Activated naive CD4-positive, alpha-beta T cell treated with anti-CD3 and anti-CD28 coated beads, Interleukin-2, amount 10 ng/mL, durations not matched to agents 7 days and 5 days (primary cell): ENCODE measurements around the gene PIP4K2C.
"Not testable (repeated sequence)": the region's sequence is repeated elsewhere in the genome, so short reads cannot be mapped to it uniquely, and the experiment has no call there.

Experiments
- CTCF ChIA-PET: fragments of 350-600 bp; sonication (Branson Sonifier 250); formaldehyde crosslinking; loops from one replicate; lab custom pipeline; 2021; ENCODE audit warnings: antibody characterized with exemption; lab: Charles Lee
- DNase-seq: peaks from one replicate; pipeline ENCODE4 v3.0.0-alpha.2; 2020
- H3K27ac Mint-ChIP-seq: one replicate; pipeline ENCODE4 v1.8.0; 2021; ENCODE audit warnings: mild to moderate bottlenecking, moderate library complexity, mixed read lengths
- H3K27me3 Mint-ChIP-seq: one replicate; pipeline ENCODE4 v1.8.0; 2021; ENCODE audit warnings: mild to moderate bottlenecking, mixed read lengths
- H3K36me3 Mint-ChIP-seq: one replicate; pipeline ENCODE4 v1.8.0; 2021; ENCODE audit warnings: mixed read lengths
- H3K4me1 Mint-ChIP-seq: one replicate; pipeline ENCODE4 v1.8.0; 2021; ENCODE audit warnings: mixed read lengths
- H3K4me3 Mint-ChIP-seq: one replicate; pipeline ENCODE4 v1.8.0; 2021; ENCODE audit warnings: mild to moderate bottlenecking, moderate library complexity, mixed read lengths
- H3K9me3 Mint-ChIP-seq: one replicate; pipeline ENCODE4 v1.8.0; 2021; ENCODE audit warnings: mixed read lengths

PIP4K2C gene

GRCh38 chr12:57612711-57613426, 21.9 kb downstream of the PIP4K2C start:
- CTCF ChIA-PET, result interaction anchor here (2.0 to 3.9 kb wide), 3 partner anchors 14 to 28 kb away, joined by 6 to 21 read pairs (median 7); no protein-coding TSS in a partner anchor
- DNase-seq, result no peak
- Mint-ChIP-seq H3K27me3 (peaks cover 96% of the 10 kb centered on the region), H3K36me3 (peaks cover 2% of the 10 kb centered on the region), H3K4me1 (peaks cover 11% of the 10 kb centered on the region), H3K4me3 (no peak overlapping the region), H3K27ac (no peak overlapping the region), H3K9me3 (no peaks in the 10 kb centered on the region)

GRCh38 chr12:57613427-57614109, 22.6 kb downstream of the PIP4K2C start:
- peaks cover 100% of the 10 kb centered on the region for H3K27me3 Mint-ChIP-seq
- CTCF ChIA-PET, result interaction anchor here (2.0 to 3.9 kb wide), 3 partner anchors 13 to 29 kb away, joined by 6 to 21 read pairs (median 7); no protein-coding TSS in a partner anchor
- no peak for DNase-seq
- peaks cover 2% of the 10 kb centered on the region for H3K36me3 Mint-ChIP-seq
- no peak overlapping the region for H3K27ac Mint-ChIP-seq
- peaks cover 11% of the 10 kb centered on the region for H3K4me1 Mint-ChIP-seq
- H3K4me3 Mint-ChIP-seq, result no peak overlapping the region
- H3K9me3 Mint-ChIP-seq, result no peaks in the 10 kb centered on the region

GRCh38 chr12:57614178-57614947, 23.4 kb downstream of the PIP4K2C start:
- H3K4me1 Mint-ChIP-seq, result peaks cover 16% of the 10 kb centered on the region
- peak; percentile 35 for DNase-seq
- H3K4me3 Mint-ChIP-seq, result no peak overlapping the region
- peaks cover 100% of the 10 kb centered on the region for H3K27me3 Mint-ChIP-seq
- H3K9me3 Mint-ChIP-seq, result no peaks in the 10 kb centered on the region
- CTCF ChIA-PET, result interaction anchor here (1.5 to 3.9 kb wide), 4 partner anchors 13 to 137 kb away, joined by 3 to 21 read pairs (median 6); no protein-coding TSS in a partner anchor
- H3K27ac Mint-ChIP-seq, result no peak overlapping the region
- no peaks in the 10 kb centered on the region for H3K36me3 Mint-ChIP-seq

GRCh38 chr12:57614948-57615500, 24.0 kb downstream of the PIP4K2C start:
- CTCF ChIA-PET, result interaction anchor here (1.5 to 3.9 kb wide), 4 partner anchors 12 to 138 kb away, joined by 3 to 21 read pairs (median 6); no protein-coding TSS in a partner anchor
- no peak for DNase-seq
- H3K27ac Mint-ChIP-seq, result no peak overlapping the region
- H3K36me3 Mint-ChIP-seq, result no peaks in the 10 kb centered on the region
- peaks cover 100% of the 10 kb centered on the region for H3K27me3 Mint-ChIP-seq
- peaks cover 19% of the 10 kb centered on the region for H3K4me1 Mint-ChIP-seq
- no peak overlapping the region for H3K4me3 Mint-ChIP-seq
- no peaks in the 10 kb centered on the region for H3K9me3 Mint-ChIP-seq

- Mint-ChIP-seq H3K9me3 (no peaks in the 10 kb centered on the region), H3K4me3 (no peak overlapping the region), H3K27ac (no peak overlapping the region), H3K36me3 (no peaks in the 10 kb centered on the region), H3K4me1 (peaks cover 20% of the 10 kb centered on the region), H3K27me3 (peaks cover 100% of the 10 kb centered on the region)
- CTCF ChIA-PET, result interaction anchor here (1.5 to 3.9 kb wide), 2 partner anchors 31 to 139 kb away, joined by 3 to 21 read pairs; no protein-coding TSS in a partner anchor
- DNase-seq, result no peak
Observed at GRCh38 chr12:57615637-57616036, 24.6 kb downstream of the PIP4K2C start.

GRCh38 chr12:57616383-57617101, 25.6 kb downstream of the PIP4K2C start:
- DNase-seq, result no peak
- H3K36me3 Mint-ChIP-seq, result no peaks in the 10 kb centered on the region
- H3K4me1 Mint-ChIP-seq, result peaks cover 25% of the 10 kb centered on the region
- H3K9me3 Mint-ChIP-seq, result no peaks in the 10 kb centered on the region
- H3K27me3 Mint-ChIP-seq, result peaks cover 100% of the 10 kb centered on the region
- no peak overlapping the region for H3K27ac Mint-ChIP-seq
- H3K4me3 Mint-ChIP-seq, result no peak overlapping the region
- CTCF ChIA-PET, result interaction anchor here (3.9 kb wide), 1 partner anchor 32 kb away, joined by 21 read pairs; no protein-coding TSS in a partner anchor

- no peaks in the 10 kb centered on the region for H3K9me3 Mint-ChIP-seq
- H3K36me3 Mint-ChIP-seq, result no peaks in the 10 kb centered on the region
- H3K4me3 Mint-ChIP-seq, result no peak overlapping the region
- CTCF ChIA-PET, result no interaction called here
- peaks cover 30% of the 10 kb centered on the region for H3K4me1 Mint-ChIP-seq
- no peak for DNase-seq
- H3K27me3 Mint-ChIP-seq, result peaks cover 100% of the 10 kb centered on the region
- no peak overlapping the region for H3K27ac Mint-ChIP-seq
Observed at GRCh38 chr12:57617942-57618341, 26.9 kb downstream of the PIP4K2C start.

GRCh38 chr12:57618431-57618830, 27.4 kb downstream of the PIP4K2C start:
- Mint-ChIP-seq H3K4me1 (peaks cover 30% of the 10 kb centered on the region), H3K27me3 (peaks cover 100% of the 10 kb centered on the region)
- H3K9me3 Mint-ChIP-seq, H3K27ac Mint-ChIP-seq, H3K36me3 Mint-ChIP-seq, DNase-seq, CTCF ChIA-PET, H3K4me3 Mint-ChIP-seq: not testable (repeated sequence)

- DNase-seq, result no peak
- Mint-ChIP-seq H3K4me1 (peaks cover 30% of the 10 kb centered on the region), H3K36me3 (no peaks in the 10 kb centered on the region), H3K27ac (no peak overlapping the region), H3K27me3 (peaks cover 100% of the 10 kb centered on the region), H3K9me3 (no peaks in the 10 kb centered on the region), H3K4me3 (no peak overlapping the region)
- CTCF ChIA-PET, result interaction anchor here (0.5 to 7.3 kb wide), 2 partner anchors 36 to 310 kb away, joined by 3 to 143 read pairs; no protein-coding TSS in a partner anchor
Observed at GRCh38 chr12:57618966-57619433, 28.0 kb downstream of the PIP4K2C start.

GRCh38 chr12:57619434-57620244, 28.6 kb downstream of the PIP4K2C start:
- DNase-seq, result peak; percentile 42
- H3K27me3 Mint-ChIP-seq, result peaks cover 100% of the 10 kb centered on the region
- peaks cover 30% of the 10 kb centered on the region for H3K4me1 Mint-ChIP-seq
- CTCF ChIA-PET, result interaction anchor here (0.5 to 7.3 kb wide), 7 partner anchors 12 to 311 kb away, joined by 3 to 143 read pairs (median 6); partner anchors contain the start of gene PIP4K2C
- H3K4me3 Mint-ChIP-seq, result no peak overlapping the region
- H3K36me3 Mint-ChIP-seq, result no peaks in the 10 kb centered on the region
- H3K9me3 Mint-ChIP-seq, result no peaks in the 10 kb centered on the region
- H3K27ac Mint-ChIP-seq, result no peak overlapping the region

GRCh38 chr12:57620245-57620935, 29.4 kb downstream of the PIP4K2C start:
- Mint-ChIP-seq H3K27me3 (peaks cover 100% of the 10 kb centered on the region), H3K27ac (no peak overlapping the region), H3K4me3 (peak overlapping the region; percentile 59), H3K36me3 (no peaks in the 10 kb centered on the region), H3K9me3 (no peaks in the 10 kb centered on the region), H3K4me1 (peaks cover 30% of the 10 kb centered on the region)
- CTCF ChIA-PET, result interaction anchor here (0.7 to 7.3 kb wide), 13 partner anchors 10 to 162 kb away, joined by 3 to 143 read pairs (median 5); partner anchors contain the start of genes ARHGEF25, B4GALNT1, GLI1 and PIP4K2C
- DNase-seq, result peak; percentile 16
